ENCODE data around the gene TASL. TPM values are rescaled to one million over a fixed set of nuclear protein-coding genes. Genes with fewer than 3 reads are reported as not detected.

The TASL gene
- polyA plus RNA-seq, 3 donors, result 22.2 to 34.4 (median 28.7) TPM

GRCh38 chrX:30582664-30583063, 5.1 kb upstream of the TASL start:
- no peak overlapping the region for H2AFZ ChIP-seq (ENCODE audit: insufficient read depth, low read depth, low read length, poor library complexity, severe bottlenecking)
- peaks cover 27 to 41% of the 10 kb centered on the region in 2 donors for H3K4me1 ChIP-seq (ENCODE audit: control insufficient read depth in 1 of 2, insufficient read depth in 2 of 2, low read length in 2 of 2)
- TF ChIP-seq, protein P1, sequence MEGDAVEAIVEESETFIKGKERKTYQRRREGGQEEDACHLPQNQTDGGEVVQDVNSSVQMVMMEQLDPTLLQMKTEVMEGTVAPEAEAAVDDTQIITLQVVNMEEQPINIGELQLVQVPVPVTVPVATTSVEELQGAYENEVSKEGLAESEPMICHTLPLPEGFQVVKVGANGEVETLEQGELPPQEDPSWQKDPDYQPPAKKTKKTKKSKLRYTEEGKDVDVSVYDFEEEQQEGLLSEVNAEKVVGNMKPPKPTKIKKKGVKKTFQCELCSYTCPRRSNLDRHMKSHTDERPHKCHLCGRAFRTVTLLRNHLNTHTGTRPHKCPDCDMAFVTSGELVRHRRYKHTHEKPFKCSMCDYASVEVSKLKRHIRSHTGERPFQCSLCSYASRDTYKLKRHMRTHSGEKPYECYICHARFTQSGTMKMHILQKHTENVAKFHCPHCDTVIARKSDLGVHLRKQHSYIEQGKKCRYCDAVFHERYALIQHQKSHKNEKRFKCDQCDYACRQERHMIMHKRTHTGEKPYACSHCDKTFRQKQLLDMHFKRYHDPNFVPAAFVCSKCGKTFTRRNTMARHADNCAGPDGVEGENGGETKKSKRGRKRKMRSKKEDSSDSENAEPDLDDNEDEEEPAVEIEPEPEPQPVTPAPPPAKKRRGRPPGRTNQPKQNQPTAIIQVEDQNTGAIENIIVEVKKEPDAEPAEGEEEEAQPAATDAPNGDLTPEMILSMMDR (IDR thresholded peaks at IDR 0.05), result no peak
- Mint-ChIP-seq H3K4me3 (no peak overlapping the region), H3K36me3 (peaks cover 0 to 6% of the 10 kb centered on the region in 2 donors), H3K9me3 (peaks cover 2 to 13% (median 7%) of the 10 kb centered on the region in 7 donors), H3K27ac (no peak overlapping the region), H3K4me1 (peaks cover 20% of the 10 kb centered on the region), H3K27me3 (ENCODE audit: low read depth in 3 of 3) (no peaks in the 10 kb centered on the region)
- H3K36me3 ChIP-seq (replicated peaks in 1 of 2; ENCODE audit: control insufficient read depth in 1 of 2, insufficient read depth in 2 of 2, low read length in 2 of 2), result no peaks in the 10 kb centered on the region
- no peak overlapping the region for H3K4me2 ChIP-seq (replicated peaks; ENCODE audit: extremely low read depth, low read length, poor library complexity, severe bottlenecking)
- no peaks in the 10 kb centered on the region for H3K27me3 ChIP-seq (ENCODE audit: control insufficient read depth in 2 of 2, insufficient read depth in 2 of 2, low read length in 2 of 2)
- H3K79me2 ChIP-seq (ENCODE audit: insufficient read depth, low read length), result peaks cover 22% of the 10 kb centered on the region
- peaks cover 0 to 6% of the 10 kb centered on the region in 2 donors for H3K9me3 ChIP-seq (replicated peaks in 1 of 2; ENCODE audit: control insufficient read depth in 1 of 2, insufficient read depth in 1 of 2, low read length in 2 of 2)
- no peak overlapping the region for H3K9ac ChIP-seq (ENCODE audit: insufficient read depth, low read length, poor library complexity, severe bottlenecking)
- no peak overlapping the region for H3K4me3 ChIP-seq (replicated peaks in 1 of 3; ENCODE audit: low read depth in 2 of 3, low read length in 3 of 3)
- no peak overlapping the region for H3K27ac ChIP-seq (ENCODE audit: low read depth in 1 of 2, low read length in 2 of 2)
- DNase-seq, result no peak
- intact Hi-C loops (cut with micrococcal nuclease), result no loop called here
- WGBS (ENCODE audit: insufficient coverage), result no CpG with 5 or more reads among the region's 6 CpGs
- H4K20me1 ChIP-seq (ENCODE audit: insufficient read depth, low read length), result no peaks in the 10 kb centered on the region

DNA sequence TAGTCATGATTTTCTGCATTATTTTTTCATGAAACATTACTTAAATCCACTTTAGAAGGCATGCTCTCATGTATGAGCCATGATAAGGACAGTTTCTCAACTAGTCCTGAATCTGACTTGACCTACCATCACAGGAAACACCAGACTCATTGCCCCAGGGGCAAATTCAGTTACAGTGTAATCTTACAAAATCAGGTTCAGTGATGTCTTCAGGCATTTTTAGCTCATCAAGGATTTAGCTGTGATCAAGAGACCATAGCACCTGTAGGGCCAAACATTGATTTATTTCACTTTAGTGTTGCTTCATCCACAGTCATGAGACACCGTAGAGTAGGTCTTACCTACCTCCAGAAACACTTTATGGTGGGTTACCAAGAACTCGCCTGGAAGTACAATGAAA, 3.1 kb upstream of the TASL start:
- TF ChIP-seq, protein P1 (IDR thresholded peaks at IDR 0.05), result no peak
- peaks cover 2 to 5% of the 10 kb centered on the region in 2 donors for H3K36me3 Mint-ChIP-seq

More for the DNA sequence above, 3.1 kb upstream of the TASL start:
- no peak for DNase-seq
- H3K9me3 Mint-ChIP-seq, result peaks cover 0 to 4% (median 0%) of the 10 kb centered on the region in 7 donors
- H3K4me3 Mint-ChIP-seq, result no peak overlapping the region
- no peak overlapping the region for H3K27ac Mint-ChIP-seq
- Histone ChIP-seq H3K9me3 (replicated peaks in 1 of 2; ENCODE audit: control insufficient read depth in 1 of 2, insufficient read depth in 1 of 2, low read length in 2 of 2) (no peaks in the 10 kb centered on the region), H2AFZ (ENCODE audit: insufficient read depth, low read depth, low read length, poor library complexity, severe bottlenecking) (no peak overlapping the region), H4K20me1 (ENCODE audit: insufficient read depth, low read length) (no peaks in the 10 kb centered on the region), H3K9ac (ENCODE audit: insufficient read depth, low read length, poor library complexity, severe bottlenecking) (no peak overlapping the region), H3K27ac (ENCODE audit: low read depth in 1 of 2, low read length in 2 of 2) (peak overlapping the region in 1 of 2 donors; percentile 44), H3K4me1 (ENCODE audit: control insufficient read depth in 1 of 2, insufficient read depth in 2 of 2, low read length in 2 of 2) (peaks cover 15 to 45% of the 10 kb centered on the region in 2 donors), H3K36me3 (replicated peaks in 1 of 2; ENCODE audit: control insufficient read depth in 1 of 2, insufficient read depth in 2 of 2, low read length in 2 of 2) (no peaks in the 10 kb centered on the region), H3K4me3 (replicated peaks in 1 of 3; ENCODE audit: low read depth in 2 of 3, low read length in 3 of 3) (no peak overlapping the region), H3K4me2 (replicated peaks; ENCODE audit: extremely low read depth, low read length, poor library complexity, severe bottlenecking) (no peak overlapping the region), H3K27me3 (ENCODE audit: control insufficient read depth in 2 of 2, insufficient read depth in 2 of 2, low read length in 2 of 2) (no peaks in the 10 kb centered on the region), H3K79me2 (ENCODE audit: insufficient read depth, low read length) (peaks cover 41% of the 10 kb centered on the region)
- H3K27me3 Mint-ChIP-seq (ENCODE audit: low read depth in 3 of 3), result no peaks in the 10 kb centered on the region
- H3K4me1 Mint-ChIP-seq, result peaks cover 16% of the 10 kb centered on the region
- intact Hi-C loops (cut with micrococcal nuclease), result no loop called here
- WGBS (ENCODE audit: insufficient coverage), result no CpG with 5 or more reads among the region's 2 CpGs

Data from CD14-positive monocyte (primary cell).